ENCODE data around the gene SH2D2A. TPM values are rescaled to one million over a fixed set of nuclear protein-coding genes. Genes with fewer than 3 reads are reported as not detected.

Gene SH2D2A
- total and polyA plus RNA-seq, 9 of the 15 experiments (the other 6 are each of a cell fraction or from before 2014, with no cell fraction given), result 0.89 to 33.6 (median 6.9) TPM

GRCh38 chr1:156767101-156767878 lies 49.4 kb downstream of the SH2D2A start, which contains the start of gene PRCC (continued):
- TF ChIP-seq HBP1 (CRISPR knock-in tag; IDR thresholded peaks at IDR 0.05) (no peak), NCOR1 (IDR thresholded peaks at IDR 0.05) (no peak), ZFP30 (CRISPR knock-in tag; IDR thresholded peaks at IDR 0.05; ENCODE audit: borderline replicate concordance) (no peak), ZKSCAN1 (IDR thresholded peaks at IDR 0.05; ENCODE audit: low read depth, low read length) (peak; percentile 45; the same call in 1 of the 2 replicates), RBM25 (IDR thresholded peaks at IDR 0.05; ENCODE audit: low read depth, low read length, severe bottlenecking) (no peak), GTF2E2 (tag; IDR thresholded peaks at IDR 0.05) (0 out of 2 replicates have a peak, but pooled peaks have one; percentile 77), NUFIP1 (IDR thresholded peaks at IDR 0.05; ENCODE audit: partially characterized antibody) (no peak), LEF1 (IDR thresholded peaks at IDR 0.05) (no peak), SIX5 (IDR thresholded peaks at IDR 0.05; ENCODE audit: borderline replicate concordance in 1 of 2, insufficient read depth in 1 of 2, low read depth in 1 of 2, low read length in 2 of 2) (peak; percentile 96 to 98), ZNF184 (CRISPR knock-in tag; IDR thresholded peaks at IDR 0.05) (no peak), E2F3 (CRISPR knock-in tag; IDR thresholded peaks at IDR 0.05) (no peak), ZNF57 (CRISPR knock-in tag; IDR thresholded peaks at IDR 0.05) (no peak), SETDB1 (IDR thresholded peaks at IDR 0.05; ENCODE audit: low read length) (no peak), ARID2 (IDR thresholded peaks at IDR 0.05) (no peak), FOXA3 (CRISPR knock-in tag; conservative IDR thresholded peaks at IDR 0.05 in 1 of 2, IDR thresholded peaks at IDR 0.05 in 1 of 2) (no peak; a peak in 1 of 4 replicates), ZC3H8 (IDR thresholded peaks at IDR 0.05) (no peak), UBTF (IDR thresholded peaks at IDR 0.05; ENCODE audit: borderline replicate concordance in 1 of 2, low read depth in 2 of 2, low read length in 2 of 2) (peak; percentile 100), ZNF395 (CRISPR knock-in tag; IDR thresholded peaks at IDR 0.05) (peak; percentile 98)
- TF ChIP-seq, protein P1, sequence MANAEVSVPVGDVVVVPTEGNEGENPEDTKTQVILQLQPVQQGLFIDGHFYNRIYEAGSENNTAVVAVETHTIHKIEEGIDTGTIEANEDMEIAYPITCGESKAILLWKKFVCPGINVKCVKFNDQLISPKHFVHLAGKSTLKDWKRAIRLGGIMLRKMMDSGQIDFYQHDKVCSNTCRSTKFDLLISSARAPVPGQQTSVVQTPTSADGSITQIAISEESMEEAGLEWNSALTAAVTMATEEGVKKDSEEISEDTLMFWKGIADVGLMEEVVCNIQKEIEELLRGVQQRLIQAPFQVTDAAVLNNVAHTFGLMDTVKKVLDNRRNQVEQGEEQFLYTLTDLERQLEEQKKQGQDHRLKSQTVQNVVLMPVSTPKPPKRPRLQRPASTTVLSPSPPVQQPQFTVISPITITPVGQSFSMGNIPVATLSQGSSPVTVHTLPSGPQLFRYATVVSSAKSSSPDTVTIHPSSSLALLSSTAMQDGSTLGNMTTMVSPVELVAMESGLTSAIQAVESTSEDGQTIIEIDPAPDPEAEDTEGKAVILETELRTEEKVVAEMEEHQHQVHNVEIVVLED (CRISPR knock-in tag; IDR thresholded peaks at IDR 0.05), result peak; percentile 50
- TF ChIP-seq, protein P2, sequence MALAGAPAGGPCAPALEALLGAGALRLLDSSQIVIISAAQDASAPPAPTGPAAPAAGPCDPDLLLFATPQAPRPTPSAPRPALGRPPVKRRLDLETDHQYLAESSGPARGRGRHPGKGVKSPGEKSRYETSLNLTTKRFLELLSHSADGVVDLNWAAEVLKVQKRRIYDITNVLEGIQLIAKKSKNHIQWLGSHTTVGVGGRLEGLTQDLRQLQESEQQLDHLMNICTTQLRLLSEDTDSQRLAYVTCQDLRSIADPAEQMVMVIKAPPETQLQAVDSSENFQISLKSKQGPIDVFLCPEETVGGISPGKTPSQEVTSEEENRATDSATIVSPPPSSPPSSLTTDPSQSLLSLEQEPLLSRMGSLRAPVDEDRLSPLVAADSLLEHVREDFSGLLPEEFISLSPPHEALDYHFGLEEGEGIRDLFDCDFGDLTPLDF (CRISPR knock-in tag; IDR thresholded peaks at IDR 0.05), result 0 out of 2 replicates have a peak, but pooled peaks have one; percentile 59

All from K562 (cell line).